HG03039 (cell line): ENCODE results near the gene HOXB2.
"Not testable (repeated sequence)": the region's sequence is repeated elsewhere in the genome, so short reads cannot be mapped to it uniquely, and the experiment has no call there.

Experiments used
- ATAC-seq: cut with Tn5 transposase; IDR thresholded peaks from one replicate; pipeline ENCODE4 v1.9.1; 2021; ENCODE audit warnings: mild to moderate bottlenecking, moderate library complexity; ENCODE audit not compliant: unreplicated experiment

The HOXB2 gene

DNA sequence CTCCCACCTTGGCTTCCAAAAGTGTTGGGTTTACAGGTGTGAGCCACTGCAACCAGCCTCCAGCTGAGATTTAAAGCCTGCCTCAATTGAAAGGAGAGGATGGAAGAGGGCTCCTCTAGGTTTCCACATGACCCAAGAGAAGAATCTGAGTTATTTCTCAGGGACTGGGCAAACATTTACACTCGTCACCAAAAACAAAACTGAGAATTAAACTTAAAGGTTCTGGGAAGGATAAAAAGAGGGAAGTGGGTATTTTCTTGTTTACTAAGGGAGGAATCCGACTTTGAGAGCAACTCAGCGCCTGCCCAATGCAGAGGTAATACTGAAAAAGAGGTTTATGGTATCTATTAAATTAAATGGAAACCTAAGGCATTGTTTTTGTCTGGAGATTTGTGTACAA, 27.4 kb downstream of the HOXB2 start:
- ATAC-seq, result no peak

DNA sequence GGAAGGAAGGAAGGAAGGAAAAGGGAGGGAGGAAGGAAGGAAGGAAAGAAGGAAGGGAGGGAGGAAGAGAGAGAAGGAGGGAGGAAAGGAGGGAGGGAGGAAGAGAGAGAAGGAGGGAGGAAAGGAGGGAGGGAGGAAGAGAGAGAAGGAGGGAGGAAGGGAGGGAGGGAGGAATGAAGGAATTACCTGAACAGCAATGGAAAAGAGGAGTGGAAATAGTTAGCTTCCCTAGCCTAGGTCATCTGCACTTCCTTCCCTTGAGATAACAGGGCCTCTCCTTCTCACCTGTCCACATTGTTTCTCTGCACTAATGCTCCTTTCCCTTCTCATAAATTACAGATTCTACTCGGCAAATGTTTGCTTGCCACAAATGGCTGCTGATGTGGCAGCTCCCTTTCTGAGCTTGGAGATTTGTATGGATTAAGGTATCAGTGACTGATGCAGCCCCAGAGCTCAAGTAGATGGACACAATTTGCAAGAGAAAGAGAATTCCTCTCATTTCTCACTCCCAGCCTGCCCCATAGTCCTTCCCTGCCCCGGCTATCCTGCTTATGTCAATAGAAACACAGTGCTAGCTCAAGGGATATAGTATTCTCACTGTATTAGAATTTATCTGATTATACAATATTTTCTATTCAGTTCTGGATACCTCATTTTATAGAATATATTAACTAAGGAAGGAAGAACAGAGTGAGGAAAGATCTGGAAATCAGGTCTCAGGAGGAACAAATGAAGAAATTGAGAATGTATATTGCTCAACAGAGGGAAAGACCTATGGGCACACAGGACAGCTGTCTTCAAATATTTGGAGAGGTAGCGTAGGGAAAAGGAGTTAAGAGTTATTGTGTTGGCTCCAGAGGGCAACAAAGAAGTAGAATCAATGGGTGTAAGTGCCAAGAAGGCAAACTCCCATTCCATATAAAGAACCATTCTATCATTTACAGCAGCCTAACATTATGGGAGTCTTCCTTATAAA, 28.7 kb downstream of the HOXB2 start:
- ATAC-seq, result no peak

GRCh38 chr17:48514477-48514876, 30.4 kb downstream of the HOXB2 start:
- ATAC-seq, result no peak

DNA sequence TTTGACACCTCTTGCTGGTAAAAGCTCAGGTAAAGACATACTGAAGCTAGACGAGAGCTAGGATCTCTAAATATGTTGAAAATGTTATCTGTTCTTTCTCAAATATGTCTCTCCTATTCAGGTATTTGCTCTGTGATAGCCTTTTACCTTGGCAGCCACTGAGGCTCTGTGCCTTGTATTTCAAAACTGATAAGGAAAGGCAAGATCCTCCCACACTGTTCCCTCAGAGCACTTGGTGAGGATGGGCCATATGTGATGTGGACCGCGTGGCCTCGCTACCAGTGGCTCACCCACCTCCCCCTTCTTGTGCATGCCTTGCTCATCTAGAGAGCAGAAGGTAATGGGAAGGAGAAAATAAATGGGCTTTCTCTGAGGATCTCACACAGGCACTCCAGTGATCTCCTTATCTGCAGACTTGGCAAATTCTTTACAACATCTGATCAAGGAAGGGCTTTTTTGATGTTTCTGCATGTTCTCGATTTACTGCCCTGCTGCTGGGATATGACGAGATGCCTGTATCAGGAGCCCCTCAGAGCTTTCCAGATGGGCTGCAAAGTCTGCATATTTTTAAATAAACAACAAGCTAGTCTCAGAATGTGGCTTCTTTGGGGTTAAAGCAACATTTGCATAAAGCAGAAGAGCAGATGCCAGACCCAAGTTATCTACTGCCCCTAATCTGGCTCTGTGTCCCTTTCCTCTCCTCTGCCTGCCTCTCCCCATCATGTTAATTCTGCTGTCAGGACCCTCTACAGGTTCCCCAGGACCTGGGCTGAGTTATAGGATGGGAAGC, 31.0 kb downstream of the HOXB2 start:
- ATAC-seq, result no peak

GRCh38 chr17:48513097-48513496, 31.8 kb downstream of the HOXB2 start:
- ATAC-seq, result no peak

DNA sequence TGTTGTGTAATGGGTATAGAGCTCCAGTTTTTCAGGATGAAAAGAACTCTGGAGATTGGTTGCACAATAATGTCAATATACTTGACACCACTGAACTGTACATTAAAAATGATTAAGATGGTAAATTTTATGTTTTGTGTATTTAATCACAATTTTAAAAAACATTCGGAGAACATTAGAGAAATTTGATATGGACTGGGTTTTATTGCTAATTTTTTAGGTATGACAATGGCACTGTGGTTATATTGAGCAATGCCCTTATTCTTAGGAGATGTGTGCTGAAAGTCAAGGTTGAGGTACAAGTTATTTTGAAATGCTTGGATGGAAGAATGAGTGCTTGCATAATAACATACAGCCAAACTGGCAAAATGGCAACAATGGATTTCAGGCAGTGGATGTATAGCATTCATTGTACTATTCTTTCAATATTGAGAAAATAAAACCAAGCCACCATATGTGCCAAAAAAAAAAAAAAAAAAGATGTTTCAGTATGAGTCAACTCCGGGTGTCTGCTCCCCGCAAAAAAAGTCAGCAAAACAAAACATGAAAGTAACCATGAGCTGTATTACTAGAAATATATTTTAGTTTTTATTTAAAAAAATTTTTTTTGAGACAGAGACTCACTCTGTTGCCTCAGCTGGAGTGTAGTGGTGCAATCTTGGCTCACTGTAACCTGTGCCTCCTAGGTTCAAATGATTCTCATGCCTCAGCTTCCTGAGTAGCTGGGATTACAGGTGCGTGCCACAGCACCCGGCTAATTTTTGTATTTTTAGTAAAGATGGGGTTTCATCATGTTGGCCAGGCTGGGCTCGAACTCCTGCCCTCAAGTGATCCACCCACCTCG, 33.9 kb downstream of the HOXB2 start:
- ATAC-seq, result peak; percentile 37

GRCh38 chr17:48510381-48510760, 34.5 kb downstream of the HOXB2 start:
- ATAC-seq, result no peak

DNA sequence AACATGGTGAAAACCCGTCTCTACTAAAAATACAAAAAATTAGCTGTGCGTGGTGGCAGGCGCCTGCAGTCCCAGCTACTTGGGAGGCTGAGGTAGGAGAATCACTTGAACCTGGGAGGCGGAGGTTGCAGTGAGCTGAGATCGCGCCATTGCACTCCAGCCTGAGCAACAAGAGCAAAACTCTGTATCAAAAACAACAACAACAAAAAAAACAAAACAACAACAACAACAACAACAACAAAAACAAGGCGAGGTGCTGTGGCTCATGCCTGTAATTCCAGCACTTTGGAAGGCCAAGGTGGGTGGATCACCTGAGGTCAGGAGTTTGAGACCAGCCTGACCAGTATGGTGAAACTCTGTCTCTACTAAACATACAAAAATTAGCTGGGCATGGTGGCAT, 35.2 kb downstream of the HOXB2 start:
- not testable (repeated sequence) for ATAC-seq

GRCh38 chr17:48506246-48506645, 38.7 kb downstream of the HOXB2 start:
- no peak for ATAC-seq

- peak; percentile 59 for ATAC-seq
Observed at GRCh38 chr17:48505788-48506187, 39.1 kb downstream of the HOXB2 start.

GRCh38 chr17:48504953-48505352, 40.0 kb downstream of the HOXB2 start:
- no peak for ATAC-seq

DNA sequence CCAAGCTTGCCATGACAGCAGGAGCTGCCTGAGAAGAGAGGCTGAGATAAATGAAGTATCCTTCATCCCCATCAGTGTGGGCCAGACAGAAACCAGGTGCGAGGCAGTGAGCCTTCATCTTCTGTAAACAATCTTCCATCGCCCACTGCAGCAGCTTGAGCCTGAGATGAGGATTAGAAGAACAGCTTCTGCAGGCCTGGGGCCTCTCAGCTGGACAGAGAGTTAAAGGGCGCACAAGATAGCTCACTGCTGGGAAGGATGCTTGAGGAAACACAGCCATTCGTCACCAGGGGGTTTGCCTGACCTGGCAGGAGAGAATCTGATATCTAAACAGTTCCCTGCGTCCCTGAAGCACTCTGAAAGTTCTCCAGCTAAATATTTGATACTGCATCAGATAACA, 41.2 kb downstream of the HOXB2 start:
- ATAC-seq, result no peak

DNA sequence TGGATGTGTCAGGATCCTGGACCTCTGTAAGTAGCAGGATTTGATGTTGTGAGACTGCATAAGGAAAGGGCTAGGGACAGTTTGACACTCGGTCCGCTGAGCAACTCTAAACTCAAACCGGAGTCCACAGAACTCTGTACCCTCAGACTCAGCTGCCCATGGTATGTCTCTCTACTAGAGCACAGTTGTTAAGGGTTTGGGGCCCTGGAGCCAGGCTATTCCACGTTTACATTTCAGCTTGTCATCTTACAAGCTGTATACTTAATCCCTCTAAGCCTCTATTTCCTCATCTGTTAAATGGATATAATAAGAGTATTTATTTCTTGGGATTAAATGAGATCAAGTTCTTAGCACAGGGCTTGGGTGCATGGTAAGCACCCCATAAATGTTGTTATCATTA, 42.0 kb downstream of the HOXB2 start:
- ATAC-seq, result no peak

- ATAC-seq, result no peak
Observed at GRCh38 chr17:48502312-48502711, 42.6 kb downstream of the HOXB2 start.

DNA sequence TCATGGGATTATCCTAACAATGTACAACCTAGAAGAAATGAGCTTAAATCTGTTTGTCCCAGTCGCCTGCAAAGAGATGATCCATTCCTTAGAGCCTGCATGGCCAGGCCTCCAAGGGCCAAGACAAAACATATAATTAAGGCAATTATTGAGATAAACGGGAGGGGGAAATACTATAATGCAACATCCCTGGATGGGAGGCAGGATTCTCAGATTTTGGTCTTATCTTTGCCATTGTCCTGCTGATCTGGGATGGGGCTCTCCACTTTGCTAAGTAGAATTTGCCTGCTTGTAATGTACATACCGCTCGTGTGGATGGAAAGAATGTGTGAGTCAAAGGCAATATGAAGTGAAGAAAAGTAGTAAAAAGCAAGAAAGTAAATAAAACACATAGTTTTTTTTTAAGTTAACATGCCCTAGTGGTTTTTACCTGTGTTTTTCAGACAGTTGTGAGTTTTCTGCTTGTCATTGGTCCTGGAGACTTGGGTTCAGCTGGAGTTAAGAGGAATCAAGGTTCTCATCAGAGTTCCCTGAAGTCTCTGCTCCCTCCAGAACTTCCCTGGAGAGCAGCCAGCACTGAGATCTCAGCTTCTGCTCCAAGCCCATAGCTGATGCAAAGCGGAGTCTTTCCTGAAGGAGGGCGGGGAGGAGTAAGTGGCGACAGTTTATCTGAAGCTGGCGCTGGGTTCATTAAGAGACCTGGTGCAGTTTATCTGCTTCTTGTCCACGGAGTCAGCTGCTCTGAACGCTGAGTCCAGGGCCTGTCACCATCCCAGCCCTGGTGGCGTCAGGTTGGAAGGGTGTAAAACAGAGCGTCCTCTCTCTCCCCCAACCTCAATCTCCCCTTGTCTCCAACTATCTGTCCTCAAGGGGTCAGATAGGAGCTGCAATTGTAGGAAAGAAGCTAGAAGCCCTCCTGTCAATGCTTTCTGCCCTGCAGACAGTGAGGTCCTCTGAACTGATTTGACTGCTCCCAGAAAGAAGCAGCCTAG, 44.2 kb downstream of the HOXB2 start:
- no peak for ATAC-seq

- no peak for ATAC-seq
Observed at GRCh38 chr17:48499735-48500434, 45.0 kb downstream of the HOXB2 start.

- no peak for ATAC-seq
Observed at GRCh38 chr17:48499248-48499647, 45.7 kb downstream of the HOXB2 start.

DNA sequence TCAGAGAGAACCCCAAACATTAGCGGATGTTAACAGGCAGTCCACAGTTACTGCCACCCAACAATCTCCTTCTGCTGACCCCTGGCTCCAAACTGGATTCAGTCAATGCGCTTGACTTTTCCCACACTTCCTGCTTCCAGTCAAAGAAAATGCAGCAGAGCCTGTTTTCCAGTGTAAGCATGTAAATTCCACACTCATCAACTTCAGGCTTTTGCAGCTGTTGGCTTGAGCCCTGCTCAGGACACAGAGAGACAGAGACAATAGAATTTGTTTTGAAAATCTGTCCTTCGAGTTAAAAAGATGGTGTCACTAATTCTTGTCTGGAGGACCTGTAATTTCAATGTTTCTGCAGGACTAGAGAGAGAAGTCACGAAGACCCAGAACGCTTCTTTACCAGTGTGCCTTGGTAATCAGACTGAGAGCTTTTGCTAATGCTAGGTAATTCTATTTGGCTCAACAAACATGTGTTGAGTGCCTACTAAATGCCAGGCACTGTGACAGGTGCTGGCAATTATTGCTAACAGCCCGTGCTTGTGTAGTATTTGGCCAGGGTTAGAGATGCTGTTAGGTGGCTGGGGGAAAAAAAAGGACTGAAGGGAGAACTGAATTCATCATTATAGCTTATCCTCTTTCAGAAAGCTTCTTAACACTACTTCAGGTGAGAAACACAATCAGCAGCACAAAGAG, 46.6 kb downstream of the HOXB2 start:
- no peak for ATAC-seq

DNA sequence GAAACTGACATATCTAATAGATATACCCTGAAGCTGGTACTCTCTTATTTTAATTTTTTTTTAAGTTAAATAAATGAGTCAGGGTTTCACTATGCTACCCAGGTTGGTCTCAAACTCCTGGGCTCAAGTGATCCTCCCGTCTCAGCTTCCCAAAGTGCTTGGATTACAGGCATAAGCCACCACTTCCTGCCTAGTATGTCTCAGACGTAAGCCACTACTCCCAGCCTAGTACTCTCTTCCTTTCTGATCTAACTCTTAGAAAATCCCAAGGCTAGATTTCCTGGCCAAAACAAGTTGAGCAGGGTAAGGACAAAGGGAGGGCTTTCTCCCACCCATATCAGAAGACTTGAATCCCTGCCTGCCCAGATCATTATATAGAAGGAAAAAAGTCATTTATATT, 47.8 kb downstream of the HOXB2 start:
- no peak for ATAC-seq
